Keratinocyte (primary cell): Measurements from ENCODE around the gene SLC25A28. TPM values are rescaled to one million over a fixed set of nuclear protein-coding genes. Genes with fewer than 3 reads are reported as not detected.

Experiments used
- DNase-seq: peaks from one replicate; pipeline ENCODE4 v3.0.0-alpha.2; 2011; ENCODE audit warnings: low read depth, missing footprints, low spot score
- FAIRE-seq: peaks from 2 replicates; lab custom pipeline; 2011; peaks lifted over from hg19 to GRCh38; lab: Jason Lieb, UNC
- H2AFZ ChIP-seq: 2 replicates; pipeline ENCODE4 v1.6.0; 2012; ENCODE audit warnings: low read length, control low read depth, inconsistent platforms; ENCODE audit not compliant: control insufficient read depth
- H3K27ac ChIP-seq: 2 replicates; pipeline ENCODE4 v1.5.1; 2011; ENCODE audit warnings: low read length; ENCODE audit not compliant: control insufficient read depth, insufficient read depth
- H3K27me3 ChIP-seq: 3 replicates; pipeline ENCODE4 v1.6.0; 2011; ENCODE audit warnings: low read length; ENCODE audit not compliant: control insufficient read depth, insufficient read depth; ENCODE audit errors: extremely low read depth
- H3K36me3 ChIP-seq, 2 experiments: 2 replicates in 1 of 2; 3 replicates in 1 of 2; pipeline ENCODE4 v1.5.1; 2011; ENCODE audit warnings: low read length in 2 of 2, mild to moderate bottlenecking in 1 of 2; ENCODE audit not compliant: control insufficient read depth in 2 of 2, insufficient read depth in 2 of 2; ENCODE audit errors: extremely low read depth in 1 of 2
- H3K4me1 ChIP-seq: 3 replicates; pipeline ENCODE4 v1.5.1; 2011; ENCODE audit warnings: low read length; ENCODE audit not compliant: control insufficient read depth, insufficient read depth; ENCODE audit errors: extremely low read depth
- H3K4me2 ChIP-seq: 3 replicates; pipeline ENCODE4 v1.6.0; 2011; ENCODE audit warnings: low read depth, low read length; ENCODE audit not compliant: control insufficient read depth, insufficient read depth; ENCODE audit errors: extremely low read depth
- H3K4me3 ChIP-seq, 3 experiments: fragments of 200-600 bp in 1 of 3; sonication (generic) in 1 of 3; 2 replicates in 2 of 3; 3 replicates in 1 of 3; pipeline ENCODE4 v1.5.1; 2011 to 2016; ENCODE audit warnings: low read length in 3 of 3, mild to moderate bottlenecking in 3 of 3, control low read depth in 2 of 3, inconsistent platforms in 1 of 3, low read depth in 1 of 3, mixed read lengths in 1 of 3, mixed run types in 1 of 3, moderate library complexity in 1 of 3; ENCODE audit not compliant: control insufficient read depth in 2 of 3, insufficient read depth in 2 of 3; ENCODE audit errors: extremely low read depth in 1 of 3
- H3K79me2 ChIP-seq: 2 replicates; pipeline ENCODE4 v1.6.0; 2012; ENCODE audit warnings: low read length; ENCODE audit not compliant: control insufficient read depth, insufficient read depth
- H3K9ac ChIP-seq: 3 replicates; pipeline ENCODE4 v1.6.0; 2011; ENCODE audit warnings: low read length; ENCODE audit not compliant: control insufficient read depth, insufficient read depth; ENCODE audit errors: extremely low read depth
- H3K9me1 ChIP-seq: 3 replicates; pipeline ENCODE4 v1.6.0; 2011; ENCODE audit warnings: low read length; ENCODE audit not compliant: control insufficient read depth, insufficient read depth; ENCODE audit errors: extremely low read depth
- H3K9me3 ChIP-seq: 2 replicates; pipeline ENCODE4 v1.5.1; 2012; ENCODE audit warnings: low read depth, low read length; ENCODE audit not compliant: control insufficient read depth
- H4K20me1 ChIP-seq: 3 replicates; pipeline ENCODE4 v1.6.0; 2011; ENCODE audit warnings: low read length; ENCODE audit not compliant: control insufficient read depth, insufficient read depth; ENCODE audit errors: extremely low read depth
- EZH2 ChIP-seq: IDR thresholded peaks from one replicate; pipeline ENCODE4 v1.6.1; 2012; ENCODE audit warnings: inconsistent platforms, mild to moderate bottlenecking, low read length, moderate library complexity
- dilution Hi-C: fragments of 300-500 bp; cut with MboI; formaldehyde crosslinking; loops from one replicate; pipeline ENCODE4 v1.7.0; 2020; ENCODE audit warnings: low sequenced_read_pairs; ENCODE audit not compliant: extremely low pct_ligation_motif_present
- polyA plus RNA-seq, 5 experiments: library from polyadenylated mRNA; depleted of rRNA in 3 of 5; stranded (reverse) in 3 of 5; stranded (forward) in 1 of 5; unstranded in 1 of 5; fragments of >200 nt; gene quantifications; 1 replicate in 1 of 5; 2 replicates in 3 of 5; 3 replicates in 1 of 5; pipeline versions ENCODE4 v1.2.1 to v1.2.3, GENCODE V29; 2011 to 2012; ENCODE audit warnings: missing spikeins in 2 of 5, low read depth in 1 of 5, low replicate concordance in 1 of 5
- TF ChIP-seq, protein P1 (sequence below), 3 experiments: IDR thresholded peaks in 1 of 3; conservative IDR thresholded peaks in 1 of 3; optimal IDR thresholded peaks in 1 of 3; 2 replicates in 2 of 3; 3 replicates in 1 of 3; pipeline versions ENCODE3 to v1.5.1; 2011; ENCODE audit warnings: low read length in 3 of 3, mild to moderate bottlenecking in 3 of 3, moderate library complexity in 2 of 3, control low read depth in 1 of 3, inconsistent platforms in 1 of 3; ENCODE audit not compliant: insufficient read depth in 2 of 3; ENCODE audit errors: extremely low read depth in 1 of 3

The SLC25A28 gene
- polyA plus RNA-seq, 1 donor (not counting 4 experiments of a cell fraction or from before 2014, with no cell fraction given) = 52.3 TPM

DNA sequence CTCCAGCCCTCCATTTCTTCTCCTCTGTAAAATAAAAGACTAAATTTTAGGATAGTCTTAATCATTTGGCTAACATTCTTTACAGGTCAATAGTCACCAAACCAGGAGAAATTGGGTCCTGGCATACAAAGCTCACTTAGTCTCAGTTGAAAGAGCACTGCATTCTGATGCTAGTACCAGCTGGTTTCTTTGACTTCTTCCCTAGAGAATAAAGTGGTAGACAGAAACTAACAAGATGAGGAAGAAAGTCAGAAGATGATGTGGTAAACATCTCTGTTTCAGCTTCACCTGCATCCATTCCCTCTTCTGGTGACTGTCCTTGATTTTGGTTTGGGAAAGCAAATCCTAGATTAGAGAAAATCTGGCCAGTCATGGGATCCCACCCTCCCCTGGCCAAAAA is 50.3 kb downstream of the SLC25A28 start:
- Histone ChIP-seq H3K27ac (no peak overlapping the region), H2AFZ (no peak overlapping the region), H3K36me3 (no peaks in the 10 kb centered on the region), H3K4me3 (no peak overlapping the region), H3K9me3 (no peaks in the 10 kb centered on the region), H3K9me1 (no peaks in the 10 kb centered on the region), H4K20me1 (no peaks in the 10 kb centered on the region), H3K4me1 (peaks cover 4% of the 10 kb centered on the region), H3K79me2 (no peaks in the 10 kb centered on the region), H3K9ac (no peak overlapping the region), H3K27me3 (peaks cover 3% of the 10 kb centered on the region), H3K4me2 (no peak overlapping the region)
- no peak for FAIRE-seq
- dilution Hi-C loops = no loop called here
- DNase-seq = no peak
- no peak for TF ChIP-seq EZH2
- TF ChIP-seq, protein P1, sequence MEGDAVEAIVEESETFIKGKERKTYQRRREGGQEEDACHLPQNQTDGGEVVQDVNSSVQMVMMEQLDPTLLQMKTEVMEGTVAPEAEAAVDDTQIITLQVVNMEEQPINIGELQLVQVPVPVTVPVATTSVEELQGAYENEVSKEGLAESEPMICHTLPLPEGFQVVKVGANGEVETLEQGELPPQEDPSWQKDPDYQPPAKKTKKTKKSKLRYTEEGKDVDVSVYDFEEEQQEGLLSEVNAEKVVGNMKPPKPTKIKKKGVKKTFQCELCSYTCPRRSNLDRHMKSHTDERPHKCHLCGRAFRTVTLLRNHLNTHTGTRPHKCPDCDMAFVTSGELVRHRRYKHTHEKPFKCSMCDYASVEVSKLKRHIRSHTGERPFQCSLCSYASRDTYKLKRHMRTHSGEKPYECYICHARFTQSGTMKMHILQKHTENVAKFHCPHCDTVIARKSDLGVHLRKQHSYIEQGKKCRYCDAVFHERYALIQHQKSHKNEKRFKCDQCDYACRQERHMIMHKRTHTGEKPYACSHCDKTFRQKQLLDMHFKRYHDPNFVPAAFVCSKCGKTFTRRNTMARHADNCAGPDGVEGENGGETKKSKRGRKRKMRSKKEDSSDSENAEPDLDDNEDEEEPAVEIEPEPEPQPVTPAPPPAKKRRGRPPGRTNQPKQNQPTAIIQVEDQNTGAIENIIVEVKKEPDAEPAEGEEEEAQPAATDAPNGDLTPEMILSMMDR (optimal IDR thresholded peaks at IDR 0.05 in 1 of 3, IDR thresholded peaks at IDR 0.05 in 1 of 3, conservative IDR thresholded peaks at IDR 0.05 in 1 of 3; ENCODE audit: extremely low read depth in 1 of 3, insufficient read depth in 2 of 3, low read length in 3 of 3) = no peak

DNA sequence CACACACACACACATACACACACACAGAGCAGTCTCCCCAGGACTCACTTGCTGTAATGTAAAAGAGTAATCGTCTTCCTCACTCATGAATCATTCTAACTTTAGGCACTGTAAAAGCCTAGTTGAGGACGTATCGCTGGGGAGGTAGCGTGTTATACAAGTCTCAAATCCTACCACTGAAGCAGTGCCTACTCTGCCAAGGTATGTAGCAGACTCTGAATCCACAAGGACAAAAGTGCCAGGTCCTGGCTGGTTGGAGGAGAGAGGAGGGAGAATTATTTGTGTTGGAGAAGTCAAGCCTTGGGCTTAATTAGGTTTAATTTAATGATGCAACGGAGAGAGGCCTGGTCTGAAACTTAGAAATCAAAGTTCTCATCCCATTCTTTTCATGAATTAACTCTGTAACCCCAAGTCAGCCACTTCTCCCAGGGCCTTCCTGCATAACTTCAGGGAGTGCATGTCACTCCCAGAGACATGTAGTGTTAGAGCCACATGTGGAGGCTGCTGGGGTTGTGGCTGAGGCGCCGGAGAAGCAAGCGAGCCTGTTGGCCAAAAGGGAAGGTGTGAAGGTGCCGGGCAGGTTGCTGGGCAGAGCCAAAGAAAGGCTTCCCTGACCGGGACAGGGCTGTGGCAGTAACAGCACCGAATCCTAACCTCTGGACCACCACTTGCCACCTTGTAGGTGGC is 50.8 kb downstream of the SLC25A28 start:
- H3K9me3 ChIP-seq = no peaks in the 10 kb centered on the region
- peaks cover 4% of the 10 kb centered on the region for H3K4me1 ChIP-seq
- H4K20me1 ChIP-seq = no peaks in the 10 kb centered on the region
- no peaks in the 10 kb centered on the region for H3K36me3 ChIP-seq
- H3K9me1 ChIP-seq = no peaks in the 10 kb centered on the region
- no peaks in the 10 kb centered on the region for H3K79me2 ChIP-seq
- DNase-seq (no peak), FAIRE-seq (no peak)
- TF ChIP-seq EZH2 = no peak
- TF ChIP-seq, protein P1 (optimal IDR thresholded peaks at IDR 0.05 in 1 of 3, IDR thresholded peaks at IDR 0.05 in 1 of 3, conservative IDR thresholded peaks at IDR 0.05 in 1 of 3; ENCODE audit: extremely low read depth in 1 of 3, insufficient read depth in 2 of 3, low read length in 3 of 3) = no peak
- H2AFZ ChIP-seq = no peak overlapping the region
- no peak overlapping the region for H3K4me2 ChIP-seq
- no peak overlapping the region for H3K9ac ChIP-seq
- dilution Hi-C loops = no loop called here
- H3K27ac ChIP-seq = no peak overlapping the region
- H3K4me3 ChIP-seq = no peak overlapping the region
- H3K27me3 ChIP-seq = peaks cover 3% of the 10 kb centered on the region
